Liver (tissue), 9 donors: ENCODE measurements around the gene CAMKK1. TPM values are rescaled to one million over a fixed set of nuclear protein-coding genes. Genes with fewer than 3 reads are reported as not detected.

Experiments used
- DNase-seq: peaks from one replicate; pipeline ENCODE4 v3.0.0-alpha.2; 2017; ENCODE audit warnings: low spot score
- H3K27ac ChIP-seq, 2 donors: one replicate each; pipeline ENCODE4 v1.7.0; 2013; ENCODE audit warnings: inconsistent platforms in 2 of 2, low read length in 2 of 2, control low read depth in 1 of 2, low read depth in 1 of 2, mild to moderate bottlenecking in 1 of 2
- H3K27me3 ChIP-seq, 4 donors: one replicate each; pipeline versions ENCODE4 v1.6.1 to v1.7.0; 2013; ENCODE audit warnings: low read length in 3 of 4, inconsistent platforms in 1 of 4, mild to moderate bottlenecking in 1 of 4, moderate library complexity in 1 of 4; ENCODE audit not compliant: control insufficient read depth in 4 of 4, insufficient read depth in 4 of 4
- H3K36me3 ChIP-seq, 4 donors: one replicate each; pipeline versions ENCODE4 v1.6.1 to v1.7.0; 2013; ENCODE audit warnings: low read length in 3 of 4, mild to moderate bottlenecking in 3 of 4, low read depth in 1 of 4, moderate library complexity in 1 of 4; ENCODE audit not compliant: control insufficient read depth in 4 of 4, insufficient read depth in 3 of 4
- H3K4me1 ChIP-seq, 4 donors: one replicate each; pipeline versions ENCODE4 v1.6.1 to v1.7.0; 2013; ENCODE audit warnings: low read length in 3 of 4, mild to moderate bottlenecking in 3 of 4, moderate library complexity in 1 of 4; ENCODE audit not compliant: control insufficient read depth in 4 of 4, insufficient read depth in 4 of 4
- H3K4me3 ChIP-seq, 3 donors: one replicate each; pipeline versions ENCODE4 v1.6.1 to v1.7.0; 2013; ENCODE audit warnings: low read length in 3 of 3, control low read depth in 1 of 3, low read depth in 1 of 3, mild to moderate bottlenecking in 1 of 3
- H3K9ac ChIP-seq, 2 donors: one replicate each; pipeline ENCODE4 v1.7.0; 2013; ENCODE audit warnings: low read length in 2 of 2, mild to moderate bottlenecking in 2 of 2, moderate library complexity in 2 of 2, control low read depth in 1 of 2, low read depth in 1 of 2
- H3K9me3 ChIP-seq, 4 donors: one replicate each; pipeline versions ENCODE4 v1.6.1 to v1.7.0; 2013; ENCODE audit warnings: low read length in 3 of 4; ENCODE audit not compliant: control insufficient read depth in 4 of 4
- EGR1 ChIP-seq, 2 donors: IDR thresholded peaks; 2 replicates each; pipeline ENCODE4 v1.6.1; 2016 to 2018; ENCODE audit warnings: antibody characterized with exemption in 2 of 2, low read depth in 2 of 2
- FOXA1 ChIP-seq: IDR thresholded peaks from 2 replicates; pipeline ENCODE4 v1.6.1; 2016; ENCODE audit warnings: antibody characterized with exemption
- FOXA2 ChIP-seq: IDR thresholded peaks from 2 replicates; pipeline ENCODE4 v1.6.1; 2016; ENCODE audit warnings: antibody characterized with exemption
- GABPA ChIP-seq, 2 donors: IDR thresholded peaks in 1 of 2; conservative IDR thresholded peaks in 1 of 2; 2 replicates each; pipeline ENCODE4 v1.6.1; 2016; ENCODE audit warnings: antibody characterized with exemption in 2 of 2, mild to moderate bottlenecking in 1 of 2, moderate library complexity in 1 of 2
- HNF4A ChIP-seq, 2 donors: conservative IDR thresholded peaks; 2 replicates each; pipeline ENCODE4 v1.6.1; 2016; ENCODE audit warnings: antibody characterized with exemption in 2 of 2, mild to moderate bottlenecking in 2 of 2
- HNF4G ChIP-seq: IDR thresholded peaks from 2 replicates; pipeline ENCODE4 v1.6.1; 2016; ENCODE audit warnings: antibody characterized with exemption
- JUND ChIP-seq, 2 donors: IDR thresholded peaks; 2 replicates each; pipeline ENCODE4 v1.6.1; 2016; ENCODE audit warnings: antibody characterized with exemption in 2 of 2
- NR2F2 ChIP-seq: IDR thresholded peaks from 2 replicates; pipeline ENCODE4 v1.6.1; 2016; ENCODE audit warnings: antibody characterized with exemption
- RAD21 ChIP-seq, 2 donors: IDR thresholded peaks; 2 replicates each; pipeline ENCODE4 v1.6.1; 2016; ENCODE audit warnings: antibody characterized with exemption in 2 of 2, mild to moderate bottlenecking in 2 of 2
- RXRA ChIP-seq, 2 donors: IDR thresholded peaks; 2 replicates each; pipeline ENCODE4 v1.6.1; 2017 to 2018; ENCODE audit warnings: antibody characterized with exemption in 2 of 2, mild to moderate bottlenecking in 1 of 2
- SP1 ChIP-seq: IDR thresholded peaks from 2 replicates; pipeline ENCODE4 v1.6.1; 2018; ENCODE audit warnings: antibody characterized with exemption, mild to moderate bottlenecking
- TAF1 ChIP-seq: conservative IDR thresholded peaks from 2 replicates; pipeline ENCODE4 v1.6.1; 2016; ENCODE audit warnings: antibody characterized with exemption, mild to moderate bottlenecking
- YY1 ChIP-seq: IDR thresholded peaks from 2 replicates; pipeline ENCODE4 v1.6.1; 2016; ENCODE audit warnings: antibody characterized with exemption, mild to moderate bottlenecking
- WGBS: extraction: QIAGEN DNeasy Blood & Tissue Kit; methylation state at CpG from one replicate; pipeline ENCODE4 v1.1.7; 2013; 5-methylcytosine and 5-hydroxymethylcytosine counted together
- polyA plus RNA-seq, 2 donors: library from polyadenylated mRNA; stranded (reverse) in 1 of 2; unstranded in 1 of 2; fragments of 200-250 nt in 1 of 2; fragments of >200 nt in 1 of 2; fragmentation: Nextera tagmentation in 1 of 2; extraction: Ambion mirVana in 1 of 2; gene quantifications; one replicate each; pipeline versions ENCODE4 v1.2.1 to v1.2.3, GENCODE V29; 2013 to 2015
- total RNA-seq, 2 donors: library from RNA; depleted of rRNA; stranded (reverse); fragments of >200 nt; gene quantifications; one replicate each; pipeline ENCODE4 v1.2.3, GENCODE V29; 2014
- TF ChIP-seq, protein P1 (sequence below): IDR thresholded peaks from 2 replicates; pipeline ENCODE4 v1.6.1; 2016; ENCODE audit warnings: antibody characterized with exemption, mild to moderate bottlenecking
- TF ChIP-seq, protein P2 (sequence below): IDR thresholded peaks from 2 replicates; pipeline ENCODE4 v1.6.1; 2016; ENCODE audit warnings: antibody characterized with exemption
- TF ChIP-seq, protein P3 (sequence below): fragments of 150-350 bp; IDR thresholded peaks from 2 replicates; pipeline ENCODE4 v1.5.1; 2017; ENCODE audit warnings: improper control_type of control experiment, low read depth, low read length; ENCODE audit not compliant: missing input control
- TF ChIP-seq, protein P4 (sequence below): IDR thresholded peaks from 2 replicates; pipeline ENCODE4 v1.6.1; 2016; ENCODE audit warnings: antibody characterized with exemption
- TF ChIP-seq, protein P5 (sequence below): IDR thresholded peaks from 2 replicates; pipeline ENCODE4 v1.6.1; 2016; ENCODE audit warnings: antibody characterized with exemption
- donor health status: healthy.
- donor health status: healthy.
- donor health status: healthy.
- donor health status: healthy.
- donor health status: healthy.

Gene CAMKK1
- total and polyA plus RNA-seq, 4 donors = 0.24 to 0.67 (median 0.50) TPM

DNA sequence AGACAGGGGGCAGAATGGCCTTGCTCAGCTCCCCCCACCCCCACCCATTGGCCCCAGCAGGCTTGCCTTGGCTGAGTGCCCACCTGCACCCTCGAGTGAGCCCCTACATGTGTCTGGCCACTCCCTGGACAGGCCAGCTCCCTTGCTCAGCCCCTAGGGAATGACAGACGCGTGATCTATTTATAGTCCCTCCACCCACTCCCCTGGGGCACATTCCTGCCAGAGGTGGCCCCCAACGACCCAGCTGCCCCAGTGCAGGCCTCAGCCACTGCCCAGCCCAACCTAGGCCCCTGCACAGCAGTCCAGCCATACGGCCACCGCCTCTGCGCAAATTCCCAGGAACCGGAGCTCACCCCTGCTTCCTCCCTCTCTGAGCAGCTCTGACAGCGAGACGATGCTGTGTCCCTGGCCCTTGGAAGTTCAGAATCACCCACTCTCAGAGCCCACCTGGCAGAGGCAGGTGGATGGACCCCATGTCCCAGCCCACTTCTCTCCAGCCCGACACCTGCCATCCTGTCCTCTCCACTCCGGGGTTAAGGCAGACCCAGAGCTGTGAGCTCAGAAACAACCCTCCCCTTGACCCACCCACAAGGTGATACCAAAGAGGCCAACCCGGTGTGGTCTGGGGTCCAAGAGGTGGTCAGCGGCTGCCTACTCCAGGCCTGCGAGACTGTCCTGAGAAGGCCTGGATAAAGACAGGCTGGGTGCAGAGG is 34.9 kb upstream of the CAMKK1 start (continued):
- TF ChIP-seq, protein P1, sequence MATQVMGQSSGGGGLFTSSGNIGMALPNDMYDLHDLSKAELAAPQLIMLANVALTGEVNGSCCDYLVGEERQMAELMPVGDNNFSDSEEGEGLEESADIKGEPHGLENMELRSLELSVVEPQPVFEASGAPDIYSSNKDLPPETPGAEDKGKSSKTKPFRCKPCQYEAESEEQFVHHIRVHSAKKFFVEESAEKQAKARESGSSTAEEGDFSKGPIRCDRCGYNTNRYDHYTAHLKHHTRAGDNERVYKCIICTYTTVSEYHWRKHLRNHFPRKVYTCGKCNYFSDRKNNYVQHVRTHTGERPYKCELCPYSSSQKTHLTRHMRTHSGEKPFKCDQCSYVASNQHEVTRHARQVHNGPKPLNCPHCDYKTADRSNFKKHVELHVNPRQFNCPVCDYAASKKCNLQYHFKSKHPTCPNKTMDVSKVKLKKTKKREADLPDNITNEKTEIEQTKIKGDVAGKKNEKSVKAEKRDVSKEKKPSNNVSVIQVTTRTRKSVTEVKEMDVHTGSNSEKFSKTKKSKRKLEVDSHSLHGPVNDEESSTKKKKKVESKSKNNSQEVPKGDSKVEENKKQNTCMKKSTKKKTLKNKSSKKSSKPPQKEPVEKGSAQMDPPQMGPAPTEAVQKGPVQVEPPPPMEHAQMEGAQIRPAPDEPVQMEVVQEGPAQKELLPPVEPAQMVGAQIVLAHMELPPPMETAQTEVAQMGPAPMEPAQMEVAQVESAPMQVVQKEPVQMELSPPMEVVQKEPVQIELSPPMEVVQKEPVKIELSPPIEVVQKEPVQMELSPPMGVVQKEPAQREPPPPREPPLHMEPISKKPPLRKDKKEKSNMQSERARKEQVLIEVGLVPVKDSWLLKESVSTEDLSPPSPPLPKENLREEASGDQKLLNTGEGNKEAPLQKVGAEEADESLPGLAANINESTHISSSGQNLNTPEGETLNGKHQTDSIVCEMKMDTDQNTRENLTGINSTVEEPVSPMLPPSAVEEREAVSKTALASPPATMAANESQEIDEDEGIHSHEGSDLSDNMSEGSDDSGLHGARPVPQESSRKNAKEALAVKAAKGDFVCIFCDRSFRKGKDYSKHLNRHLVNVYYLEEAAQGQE = no peak
- TF ChIP-seq EGR1 (IDR thresholded peaks at IDR 0.05; ENCODE audit: low read depth in 2 of 2) (no peak), FOXA1 (no peak)

DNA sequence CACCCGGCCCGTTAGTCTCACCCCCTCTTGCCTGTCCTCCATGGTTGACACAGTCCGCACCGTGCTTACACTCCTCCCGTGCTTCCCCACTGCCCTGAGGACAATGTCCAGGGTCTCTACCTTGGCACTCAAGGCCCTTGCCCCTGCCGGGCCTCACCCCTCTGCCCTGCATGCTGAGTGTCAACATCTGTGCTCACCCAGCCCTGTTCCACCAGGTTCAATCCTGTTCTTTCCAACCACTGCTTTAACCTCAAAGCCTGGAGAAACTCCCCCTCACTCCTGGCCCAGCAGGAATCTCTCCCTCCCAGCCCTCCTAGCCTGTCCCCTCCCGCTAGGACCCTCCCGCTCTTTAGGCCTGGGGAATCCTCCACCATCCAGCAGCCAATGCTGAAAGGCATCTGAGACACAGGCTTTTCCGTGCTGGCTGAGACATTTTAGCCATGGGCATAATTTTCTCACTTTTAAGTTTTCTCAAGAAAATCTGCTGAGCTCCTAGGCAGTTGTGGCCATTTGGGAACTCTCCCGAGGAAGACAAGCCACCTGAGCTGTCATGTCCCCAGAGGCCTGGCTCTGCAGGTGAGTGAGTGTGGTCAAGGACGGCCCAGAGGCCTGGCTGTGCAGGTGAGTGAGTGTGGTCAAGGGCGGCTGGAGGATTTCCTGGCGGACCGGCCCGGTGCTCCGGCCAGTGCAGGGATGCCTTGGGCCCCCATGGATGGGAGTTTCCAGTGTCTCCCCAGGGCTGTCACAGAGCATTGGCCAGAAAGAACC is 34.2 kb upstream of the CAMKK1 start:
- no peak for DNase-seq
- Histone ChIP-seq H3K27ac (no peak overlapping the region), H3K4me1 (no peaks in the 10 kb centered on the region), H3K27me3 (no peaks in the 10 kb centered on the region), H3K9me3 (no peaks in the 10 kb centered on the region), H3K9ac (no peak overlapping the region), H3K36me3 (no peaks in the 10 kb centered on the region), H3K4me3 (no peak overlapping the region)
- no peak for TF ChIP-seq EGR1 (IDR thresholded peaks at IDR 0.05; ENCODE audit: low read depth in 2 of 2)
- TF ChIP-seq, protein P2, sequence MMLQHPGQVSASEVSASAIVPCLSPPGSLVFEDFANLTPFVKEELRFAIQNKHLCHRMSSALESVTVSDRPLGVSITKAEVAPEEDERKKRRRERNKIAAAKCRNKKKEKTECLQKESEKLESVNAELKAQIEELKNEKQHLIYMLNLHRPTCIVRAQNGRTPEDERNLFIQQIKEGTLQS = no peak
- TF ChIP-seq SP1 = no peak
- TF ChIP-seq, protein P3, sequence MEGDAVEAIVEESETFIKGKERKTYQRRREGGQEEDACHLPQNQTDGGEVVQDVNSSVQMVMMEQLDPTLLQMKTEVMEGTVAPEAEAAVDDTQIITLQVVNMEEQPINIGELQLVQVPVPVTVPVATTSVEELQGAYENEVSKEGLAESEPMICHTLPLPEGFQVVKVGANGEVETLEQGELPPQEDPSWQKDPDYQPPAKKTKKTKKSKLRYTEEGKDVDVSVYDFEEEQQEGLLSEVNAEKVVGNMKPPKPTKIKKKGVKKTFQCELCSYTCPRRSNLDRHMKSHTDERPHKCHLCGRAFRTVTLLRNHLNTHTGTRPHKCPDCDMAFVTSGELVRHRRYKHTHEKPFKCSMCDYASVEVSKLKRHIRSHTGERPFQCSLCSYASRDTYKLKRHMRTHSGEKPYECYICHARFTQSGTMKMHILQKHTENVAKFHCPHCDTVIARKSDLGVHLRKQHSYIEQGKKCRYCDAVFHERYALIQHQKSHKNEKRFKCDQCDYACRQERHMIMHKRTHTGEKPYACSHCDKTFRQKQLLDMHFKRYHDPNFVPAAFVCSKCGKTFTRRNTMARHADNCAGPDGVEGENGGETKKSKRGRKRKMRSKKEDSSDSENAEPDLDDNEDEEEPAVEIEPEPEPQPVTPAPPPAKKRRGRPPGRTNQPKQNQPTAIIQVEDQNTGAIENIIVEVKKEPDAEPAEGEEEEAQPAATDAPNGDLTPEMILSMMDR = no peak
- 80% methylated on average over 16 of the region's 16 CpGs for WGBS

DNA sequence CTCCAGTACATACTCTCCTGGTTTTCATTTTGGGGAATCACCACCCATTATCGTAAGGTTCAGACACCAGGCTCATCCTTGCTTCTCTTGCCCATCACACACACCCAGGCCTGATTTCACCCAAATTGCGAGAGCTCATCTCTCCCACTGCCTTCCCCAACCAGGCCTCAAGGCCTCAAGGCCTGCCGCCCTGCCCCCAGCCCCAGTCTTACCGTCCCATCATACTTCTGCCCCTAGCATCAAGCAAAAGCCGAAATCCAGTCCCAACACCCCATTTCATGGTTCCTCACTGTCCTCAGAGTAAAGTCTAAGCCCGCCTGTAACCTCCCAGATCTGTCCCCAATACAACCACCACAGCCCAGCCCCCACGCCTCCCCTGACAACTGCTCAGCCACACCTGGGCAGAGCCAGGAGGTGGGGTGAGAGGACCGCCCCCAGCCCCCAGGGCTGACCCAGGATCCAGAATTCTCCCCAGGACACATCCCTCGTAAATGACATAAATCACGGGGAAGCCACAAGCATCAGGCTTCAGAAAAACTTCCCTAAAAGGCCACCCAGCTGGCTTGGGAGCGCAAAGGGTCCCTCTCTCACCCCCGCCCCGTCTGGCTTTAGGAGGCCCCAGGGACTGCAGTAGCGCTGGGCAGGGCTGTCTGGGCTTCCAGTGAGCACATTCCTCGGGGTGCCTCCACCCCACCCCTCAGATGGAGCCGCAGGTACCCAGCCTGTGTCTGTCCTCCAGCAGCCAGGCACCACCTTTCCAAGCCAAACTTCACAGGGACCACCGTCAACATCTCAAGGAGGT is 33.0 kb upstream of the CAMKK1 start:
- no peak for DNase-seq
- Histone ChIP-seq H3K27me3 (no peaks in the 10 kb centered on the region), H3K27ac (no peak overlapping the region), H3K9me3 (no peaks in the 10 kb centered on the region), H3K4me1 (no peaks in the 10 kb centered on the region), H3K9ac (no peak overlapping the region), H3K36me3 (no peaks in the 10 kb centered on the region), H3K4me3 (no peak overlapping the region)
- WGBS = 90% methylated on average over 17 of the region's 17 CpGs
- TF ChIP-seq NR2F2 (no peak), FOXA1 (no peak), JUND (IDR thresholded peaks at IDR 0.05) (no peak), RAD21 (IDR thresholded peaks at IDR 0.05) (no peak), HNF4G (no peak), HNF4A (conservative IDR thresholded peaks at IDR 0.05) (no peak), EGR1 (IDR thresholded peaks at IDR 0.05; ENCODE audit: low read depth in 2 of 2) (no peak), FOXA2 (no peak), TAF1 (no peak), RXRA (IDR thresholded peaks at IDR 0.05) (no peak), GABPA (IDR thresholded peaks at IDR 0.05 in 1 of 2, conservative IDR thresholded peaks at IDR 0.05 in 1 of 2) (no peak), YY1 (no peak)
- TF ChIP-seq, protein P2 = no peak
- TF ChIP-seq, protein P4, sequence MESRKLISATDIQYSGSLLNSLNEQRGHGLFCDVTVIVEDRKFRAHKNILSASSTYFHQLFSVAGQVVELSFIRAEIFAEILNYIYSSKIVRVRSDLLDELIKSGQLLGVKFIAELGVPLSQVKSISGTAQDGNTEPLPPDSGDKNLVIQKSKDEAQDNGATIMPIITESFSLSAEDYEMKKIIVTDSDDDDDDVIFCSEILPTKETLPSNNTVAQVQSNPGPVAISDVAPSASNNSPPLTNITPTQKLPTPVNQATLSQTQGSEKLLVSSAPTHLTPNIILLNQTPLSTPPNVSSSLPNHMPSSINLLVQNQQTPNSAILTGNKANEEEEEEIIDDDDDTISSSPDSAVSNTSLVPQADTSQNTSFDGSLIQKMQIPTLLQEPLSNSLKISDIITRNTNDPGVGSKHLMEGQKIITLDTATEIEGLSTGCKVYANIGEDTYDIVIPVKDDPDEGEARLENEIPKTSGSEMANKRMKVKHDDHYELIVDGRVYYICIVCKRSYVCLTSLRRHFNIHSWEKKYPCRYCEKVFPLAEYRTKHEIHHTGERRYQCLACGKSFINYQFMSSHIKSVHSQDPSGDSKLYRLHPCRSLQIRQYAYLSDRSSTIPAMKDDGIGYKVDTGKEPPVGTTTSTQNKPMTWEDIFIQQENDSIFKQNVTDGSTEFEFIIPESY = no peak
- TF ChIP-seq, protein P5, sequence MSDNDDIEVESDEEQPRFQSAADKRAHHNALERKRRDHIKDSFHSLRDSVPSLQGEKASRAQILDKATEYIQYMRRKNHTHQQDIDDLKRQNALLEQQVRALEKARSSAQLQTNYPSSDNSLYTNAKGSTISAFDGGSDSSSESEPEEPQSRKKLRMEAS = no peak
